ENCODE results near the gene GDPD5.

DNA sequence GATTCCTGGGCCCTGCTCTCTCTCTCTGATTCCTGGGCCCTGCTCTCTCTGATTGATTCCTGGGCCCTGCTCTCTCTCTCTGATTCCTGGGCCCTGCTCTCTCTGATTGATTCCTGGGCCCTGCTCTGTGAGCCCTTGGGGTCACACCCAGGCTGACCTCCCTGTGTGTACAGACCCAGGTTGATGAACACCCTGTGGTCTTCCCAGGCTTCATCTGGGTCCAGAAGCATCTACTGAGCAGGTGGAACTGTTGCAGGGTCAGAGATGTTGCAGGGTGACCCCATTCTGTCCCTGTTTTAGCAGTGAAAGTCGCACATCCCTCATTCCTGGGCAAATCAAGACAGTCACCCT is 16.3 kb upstream of the GDPD5 start:
- TF ChIP-seq EZH2 (IDR thresholded peaks at IDR 0.05; ENCODE audit: borderline replicate concordance, insufficient read depth, low read depth, low read length, poor library complexity, severe bottlenecking) (no peak), CTCF (IDR thresholded peaks at IDR 0.05) (no peak)
